ENCODE results near the gene BATF3.

Gene BATF3

DNA sequence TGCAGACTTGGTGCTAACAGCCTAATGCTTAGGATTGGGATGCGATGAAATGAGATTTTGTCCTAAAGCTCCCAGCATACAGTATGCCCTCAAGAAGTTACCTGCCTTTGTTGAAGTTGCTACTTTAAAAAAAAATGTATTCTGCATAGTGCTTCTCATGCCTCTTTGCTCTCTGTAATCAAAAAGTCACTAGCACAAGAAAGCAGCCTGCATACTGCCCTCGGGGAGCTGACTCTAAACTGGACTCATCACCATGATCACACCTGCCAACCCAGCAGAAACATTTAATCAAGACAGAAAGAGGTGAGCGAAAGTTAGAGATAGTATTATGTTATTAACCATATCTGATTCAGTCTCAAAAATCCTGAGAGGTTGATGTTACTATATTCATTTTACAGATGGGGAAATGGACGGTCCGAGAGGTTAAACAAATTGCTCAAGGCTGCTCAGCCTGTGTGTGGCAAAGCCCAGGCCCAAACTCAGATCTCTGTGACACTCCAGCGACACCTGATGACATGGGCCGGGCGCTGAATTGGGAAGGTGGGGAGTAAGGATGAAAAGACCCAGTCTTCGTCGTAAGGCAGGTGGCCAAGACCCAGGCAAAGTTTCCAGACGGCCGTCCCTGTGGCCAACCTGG is 1.1 kb downstream of the BATF3 start:
- no peak for TF ChIP-seq POLR2A (IDR thresholded peaks at IDR 0.05; ENCODE audit: low read depth, low read length)
- FAIRE-seq (no peak), DNase-seq (ENCODE audit: insufficient read length, low spot score) (no peak)

DNA sequence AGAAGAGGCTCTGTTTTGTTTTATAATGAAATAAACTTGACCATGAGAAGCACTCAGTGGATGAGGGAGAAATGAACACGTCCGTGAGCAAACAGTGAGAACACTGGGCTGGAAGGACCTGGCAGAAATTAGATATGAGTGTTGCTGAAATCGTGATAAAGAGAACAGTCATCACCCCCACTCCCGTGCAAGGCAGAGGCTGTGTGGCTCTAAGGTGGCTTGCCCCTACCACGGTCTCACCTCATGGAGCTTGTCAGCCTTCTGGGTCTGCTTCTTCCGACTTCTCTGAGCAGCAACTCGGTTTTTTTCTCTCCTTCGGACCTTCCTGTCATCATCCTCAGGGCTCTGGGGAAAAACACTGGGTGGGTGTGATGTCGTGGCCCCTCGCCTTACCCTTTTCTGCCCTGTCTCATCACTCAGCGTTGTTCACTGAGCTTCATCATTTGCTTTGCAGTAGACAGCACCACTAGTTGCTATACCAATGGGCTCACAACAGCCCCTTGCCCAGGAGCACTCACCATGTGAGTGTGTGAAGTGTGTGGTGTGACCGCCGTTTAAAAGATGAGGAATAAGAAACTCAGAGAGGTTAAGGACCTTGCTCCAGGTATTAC is 2.8 kb downstream of the BATF3 start:
- DNase-seq (ENCODE audit: insufficient read length, low spot score), result no peak
- FAIRE-seq, result no peak

DNA sequence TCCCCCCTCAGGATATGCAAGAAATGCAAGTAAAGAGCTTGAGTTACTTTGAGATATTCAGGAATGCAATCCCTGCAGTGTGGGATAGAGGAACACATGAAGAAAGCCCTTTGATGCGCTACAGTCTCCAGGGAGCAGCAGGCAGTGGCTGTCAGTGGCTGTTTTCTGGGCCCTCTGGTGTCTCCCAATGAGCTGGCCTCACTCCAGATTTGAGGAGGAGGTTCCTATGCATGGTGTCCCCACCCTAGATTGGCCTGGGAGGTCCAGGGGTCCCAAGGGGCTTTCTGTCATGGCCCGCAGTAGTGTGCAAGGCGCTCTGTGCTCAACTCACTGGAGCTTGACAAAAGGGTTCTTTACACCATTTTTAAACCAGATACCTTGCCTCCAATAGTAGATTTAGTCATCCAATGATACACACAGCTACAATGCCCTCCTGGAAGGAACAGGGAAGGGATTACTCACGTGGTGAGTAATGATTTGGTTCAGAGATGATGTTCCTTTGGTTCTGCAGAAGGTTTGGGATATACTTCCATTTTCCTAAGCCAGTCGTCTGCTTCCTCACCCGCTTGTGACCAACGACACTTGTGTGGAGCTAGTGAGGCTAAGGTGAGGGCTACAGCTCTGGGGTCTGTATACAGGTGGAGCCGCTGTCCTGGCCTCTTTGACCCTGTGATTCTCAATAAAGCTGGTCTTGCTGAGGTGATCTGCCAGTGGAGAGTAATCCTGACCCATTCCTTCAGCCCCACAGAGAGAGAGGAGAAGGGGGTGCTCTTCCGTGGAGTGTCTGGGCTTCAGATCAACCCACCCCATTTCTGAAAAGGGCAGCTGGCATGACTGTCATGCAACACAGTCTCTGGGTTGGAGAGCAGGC is 6.6 kb downstream of the BATF3 start:
- peak; percentile 33 for FAIRE-seq
- peak; percentile 94 for DNase-seq (ENCODE audit: insufficient read length, low spot score)
- no peak for TF ChIP-seq POLR2A (IDR thresholded peaks at IDR 0.05; ENCODE audit: low read depth, low read length)

More for the DNA sequence above, 2.8 kb downstream of the BATF3 start:
- no peak for TF ChIP-seq POLR2A (IDR thresholded peaks at IDR 0.05; ENCODE audit: low read depth, low read length)

DNA sequence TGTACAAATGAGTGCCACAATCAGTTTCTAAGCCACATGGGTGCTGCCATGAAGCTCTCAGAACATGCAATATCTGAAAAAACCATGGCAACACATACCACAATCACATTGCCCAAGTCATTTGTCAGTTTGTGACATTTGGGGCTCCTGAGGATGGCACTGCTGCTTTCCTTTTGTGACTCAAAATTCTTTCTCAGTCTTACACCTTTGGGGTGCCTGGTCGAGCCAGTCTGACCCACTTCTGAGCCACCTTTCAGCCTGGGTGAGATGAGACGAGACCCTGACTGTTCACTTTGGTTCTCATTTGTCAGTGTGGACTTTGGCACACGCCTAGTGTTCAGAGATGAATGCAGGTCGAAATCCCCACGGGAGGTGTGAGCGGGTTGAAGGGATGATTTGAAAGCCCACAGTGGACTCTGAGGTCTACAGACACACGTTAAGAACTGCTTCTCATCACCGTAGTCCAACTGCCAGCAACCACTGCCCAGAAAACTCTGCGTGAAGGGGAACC is 8.0 kb downstream of the BATF3 start:
- TF ChIP-seq POLR2A (IDR thresholded peaks at IDR 0.05; ENCODE audit: low read depth, low read length), result no peak
- DNase-seq (ENCODE audit: insufficient read length, low spot score), result no peak
- FAIRE-seq, result no peak

DNA sequence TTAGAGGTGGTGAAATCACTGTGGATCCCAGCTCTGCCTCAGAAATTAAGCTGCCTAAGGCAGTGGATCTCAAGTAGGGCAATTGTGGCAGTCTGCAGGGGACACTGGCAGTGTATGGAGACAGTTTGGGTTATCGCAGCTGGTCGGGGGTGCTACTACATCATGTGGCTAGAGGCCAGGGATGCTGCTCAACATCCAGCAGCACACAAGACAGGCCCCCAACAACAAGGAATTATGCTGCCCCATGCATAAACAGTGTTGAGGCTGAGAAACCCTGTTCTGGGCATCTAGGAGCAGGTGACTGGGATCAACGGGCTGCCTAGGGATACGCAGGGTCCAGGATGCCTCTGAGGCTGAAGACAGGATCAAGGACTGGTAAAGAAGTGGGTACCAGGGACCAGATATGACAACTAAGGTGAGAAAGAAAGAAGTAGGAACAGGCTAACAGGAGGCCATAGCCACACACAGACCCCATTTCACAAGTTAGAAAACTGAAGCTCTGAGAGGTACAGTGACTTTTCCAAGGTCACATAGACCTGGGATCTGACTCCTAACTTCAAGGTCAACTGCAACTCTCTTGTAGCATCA is 8.7 kb downstream of the BATF3 start:
- TF ChIP-seq POLR2A (IDR thresholded peaks at IDR 0.05; ENCODE audit: low read depth, low read length), result no peak
- FAIRE-seq (no peak), DNase-seq (ENCODE audit: insufficient read length, low spot score) (no peak)

DNA sequence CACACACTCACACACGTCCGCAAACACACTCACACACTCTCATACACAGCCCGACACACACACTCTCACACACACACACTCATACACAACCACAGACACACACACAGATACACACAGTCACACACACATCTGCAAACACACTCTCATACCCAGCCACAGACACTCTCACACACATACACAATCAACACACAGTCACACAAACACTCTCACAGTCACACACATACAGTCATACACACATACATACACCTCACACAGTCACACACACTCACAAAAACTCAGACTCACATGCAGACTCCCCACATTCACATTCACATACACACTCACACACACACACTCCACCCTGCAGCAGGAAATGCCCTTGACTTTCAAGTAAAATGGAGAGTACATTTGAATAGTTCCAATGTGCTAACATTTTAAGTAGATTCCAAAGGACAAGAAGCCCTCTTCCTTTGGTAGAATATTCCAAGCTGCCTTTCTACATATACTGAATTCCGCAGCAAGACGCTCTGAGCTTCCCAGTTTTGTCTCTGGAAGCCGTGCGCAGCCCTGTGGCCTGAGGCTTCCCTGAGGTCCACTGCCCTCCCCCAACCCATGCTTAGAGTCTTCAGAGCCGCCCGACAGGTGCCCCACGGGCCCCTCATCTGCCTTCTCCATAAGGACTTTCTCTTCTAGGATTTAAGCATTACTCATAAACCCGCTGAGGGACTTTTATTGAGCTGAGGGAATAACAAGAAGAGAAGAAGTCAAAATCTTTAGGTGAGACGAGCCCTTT is 9.7 kb downstream of the BATF3 start:
- FAIRE-seq (no peak), DNase-seq (ENCODE audit: insufficient read length, low spot score) (no peak)
- TF ChIP-seq POLR2A (IDR thresholded peaks at IDR 0.05; ENCODE audit: low read depth, low read length), result no peak

DNA sequence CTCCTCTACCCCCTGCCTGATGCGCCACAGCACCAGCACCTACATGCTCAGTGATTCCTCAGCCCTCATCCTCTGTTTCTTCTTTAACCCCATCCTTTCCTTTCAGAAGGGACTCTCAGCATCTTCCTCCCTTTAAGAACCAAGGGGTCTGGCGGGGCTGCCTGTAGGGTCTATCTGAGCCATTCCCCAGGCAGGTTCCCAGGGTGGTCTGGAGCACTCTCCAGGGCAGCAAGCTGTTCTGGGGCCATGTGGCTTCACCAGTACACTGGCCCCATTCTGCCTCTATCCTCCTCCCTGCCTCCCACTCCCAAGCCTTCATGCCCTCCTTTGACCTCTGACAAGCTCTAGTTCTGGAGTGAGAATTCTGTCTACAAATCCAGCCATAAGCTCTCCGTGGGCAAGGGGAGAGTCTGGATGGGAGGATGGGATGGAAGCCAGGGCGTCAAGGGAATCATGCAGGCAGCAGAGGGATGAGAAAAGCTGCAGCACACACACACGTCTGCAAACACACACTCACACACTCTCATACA is 10.4 kb downstream of the BATF3 start:
- DNase-seq (ENCODE audit: insufficient read length, low spot score) (no peak), FAIRE-seq (no peak)
- no peak for TF ChIP-seq POLR2A (IDR thresholded peaks at IDR 0.05; ENCODE audit: low read depth, low read length)

DNA sequence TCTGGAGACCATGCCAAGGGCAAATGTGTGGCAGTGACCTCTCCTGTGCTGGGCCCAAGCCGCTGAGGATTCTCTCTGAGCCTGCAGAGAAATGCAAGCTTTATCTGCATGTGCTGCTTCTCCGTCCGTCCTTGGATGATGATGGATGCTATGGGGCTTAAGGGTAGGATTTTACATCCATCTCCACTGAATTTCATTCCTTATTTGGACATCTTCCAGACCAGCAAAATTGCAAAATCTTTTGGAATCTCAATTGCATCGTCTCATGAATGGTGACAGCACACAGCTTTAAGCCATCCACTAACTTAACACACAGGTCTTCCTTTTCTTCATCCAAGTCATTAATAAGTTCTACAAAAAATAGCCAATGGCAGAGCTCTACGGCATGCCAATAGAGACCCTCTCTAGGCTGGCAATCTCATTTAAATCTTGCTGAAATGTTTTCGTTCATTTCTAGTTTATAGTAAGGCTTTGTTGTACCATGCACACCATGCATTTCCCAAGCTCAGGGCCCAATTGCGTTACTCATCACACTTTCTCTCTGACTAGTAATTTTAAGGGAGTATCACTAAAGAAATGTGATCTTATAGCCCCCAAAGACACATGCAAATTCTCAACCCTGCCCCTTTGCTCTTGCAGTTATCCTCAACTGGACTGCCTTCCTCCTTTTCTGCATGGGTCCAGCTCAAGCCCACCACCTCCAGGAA is 11.1 kb downstream of the BATF3 start:
- TF ChIP-seq POLR2A (IDR thresholded peaks at IDR 0.05; ENCODE audit: low read depth, low read length), result no peak
- FAIRE-seq (no peak), DNase-seq (ENCODE audit: insufficient read length, low spot score) (no peak)

DNA sequence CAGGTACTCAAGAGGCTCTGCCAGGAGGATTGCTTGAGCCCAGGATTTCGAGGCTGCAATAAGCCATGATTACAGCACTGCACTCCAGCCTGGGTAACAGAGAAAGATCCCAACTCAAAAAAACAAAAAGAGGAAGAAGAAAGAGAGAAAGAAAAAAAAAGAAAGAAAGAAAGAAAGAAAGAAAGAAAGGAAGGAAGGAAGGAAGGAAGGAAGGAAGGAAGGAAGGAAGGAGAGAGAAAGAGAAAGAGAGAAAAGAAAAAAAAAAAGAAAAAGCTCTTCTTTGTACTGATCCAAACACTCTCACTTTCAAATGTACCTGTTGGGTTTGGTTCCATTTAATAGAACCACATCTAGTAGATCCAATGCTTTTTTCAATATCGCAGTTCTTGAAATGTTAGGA is 11.8 kb downstream of the BATF3 start:
- no peak for TF ChIP-seq POLR2A (IDR thresholded peaks at IDR 0.05; ENCODE audit: low read depth, low read length)
- FAIRE-seq (no peak), DNase-seq (ENCODE audit: insufficient read length, low spot score) (no peak)

DNA sequence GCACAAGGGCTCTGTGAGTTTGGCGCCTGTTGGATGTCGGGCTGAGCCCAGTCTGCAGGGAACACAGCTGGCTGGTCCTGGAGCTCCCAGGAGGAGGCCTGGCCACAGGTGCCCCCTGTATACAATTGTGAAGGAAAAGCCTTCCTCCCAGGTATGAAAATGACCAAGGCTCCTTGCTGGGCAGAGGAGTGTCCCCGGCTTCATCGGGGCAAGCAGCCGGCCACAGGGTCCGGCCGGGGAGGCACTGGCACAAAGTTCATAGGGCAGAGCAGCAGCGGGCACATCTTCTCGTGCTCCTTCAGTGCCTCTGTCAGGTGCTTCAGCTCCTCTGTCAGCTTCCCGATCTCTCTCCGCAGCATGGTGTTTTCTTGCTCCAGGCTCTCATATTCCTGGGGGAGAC is 13.0 kb downstream of the BATF3 start:
- FAIRE-seq (no peak), DNase-seq (ENCODE audit: insufficient read length, low spot score) (no peak)
- no peak for TF ChIP-seq POLR2A (IDR thresholded peaks at IDR 0.05; ENCODE audit: low read depth, low read length)

DNA sequence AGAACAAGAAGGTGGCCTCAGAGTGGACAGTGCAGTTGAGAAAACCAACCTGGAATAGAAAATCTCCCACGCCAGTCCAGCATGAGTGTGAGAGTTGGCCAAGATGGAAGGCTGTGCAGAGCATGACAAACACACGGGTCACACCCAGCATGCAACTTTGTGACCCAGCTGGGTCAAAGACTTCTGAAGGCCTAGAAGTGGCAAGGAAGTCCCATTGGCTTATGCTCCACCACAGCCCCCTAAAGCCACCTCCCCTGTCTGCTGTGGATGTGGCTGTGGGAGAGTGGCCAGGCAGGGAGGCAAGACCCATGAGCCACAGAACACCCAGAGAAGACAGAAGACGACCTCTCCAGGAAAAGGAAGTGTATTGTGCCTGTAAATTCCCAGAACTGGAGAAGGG is 13.6 kb downstream of the BATF3 start:
- FAIRE-seq (no peak), DNase-seq (ENCODE audit: insufficient read length, low spot score) (no peak)
- no peak for TF ChIP-seq POLR2A (IDR thresholded peaks at IDR 0.05; ENCODE audit: low read depth, low read length)

DNA sequence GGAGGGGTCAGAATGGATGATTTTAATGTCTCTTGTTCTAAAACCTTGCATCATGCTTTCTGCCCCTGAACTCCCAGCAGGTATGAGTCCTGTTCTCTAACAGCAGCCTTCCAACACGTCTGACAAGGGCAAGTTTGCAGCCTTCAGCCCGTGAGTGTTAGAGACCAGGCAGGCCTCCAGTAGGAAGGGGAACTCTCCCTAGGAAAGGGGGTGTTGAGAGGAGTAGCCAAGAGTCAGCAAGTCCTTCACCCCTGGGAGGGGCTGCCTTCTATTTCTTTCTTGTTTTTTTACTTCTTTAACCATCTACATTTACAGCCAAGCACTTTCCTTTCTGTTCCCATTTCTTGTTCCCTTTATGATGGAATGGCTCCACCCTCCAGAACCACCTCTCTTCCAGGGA is 14.2 kb downstream of the BATF3 start:
- FAIRE-seq (no peak), DNase-seq (ENCODE audit: insufficient read length, low spot score) (no peak)
- no peak for TF ChIP-seq POLR2A (IDR thresholded peaks at IDR 0.05; ENCODE audit: low read depth, low read length)

Data from H54 (cell line).